ENCODE data around the gene SELENBP1.
"Not testable (repeated sequence)": the region's sequence is repeated elsewhere in the genome, so short reads cannot be mapped to it uniquely, and the experiment has no call there.

SELENBP1 gene

GRCh38 chr1:151372058-151372934 is at the start of gene SELENBP1:
SELENBP1 (minus strand) TSS chr1:151372705; CDS start chr1:151372641, 64 bp downstream.
- DNase-seq: peak; percentile 63 to 79

- DNase-seq: no peak
These were observed 47.3 kb upstream of the SELENBP1 start for GRCh38 chr1:151419819-151420218.

GRCh38 chr1:151418081-151418480 is 45.6 kb upstream of the SELENBP1 start:
- no peak for DNase-seq

- DNase-seq: no peak
These were observed 43.7 kb upstream of the SELENBP1 start for GRCh38 chr1:151416231-151416630.

GRCh38 chr1:151411884-151412283 is 39.4 kb upstream of the SELENBP1 start:
- no peak for DNase-seq

GRCh38 chr1:151408891-151409290 is 36.4 kb upstream of the SELENBP1 start:
- no peak for DNase-seq

GRCh38 chr1:151407304-151407703 is 34.8 kb upstream of the SELENBP1 start:
- no peak for DNase-seq

- DNase-seq: no peak
These were observed 33.7 kb upstream of the SELENBP1 start for GRCh38 chr1:151406176-151406575.

GRCh38 chr1:151405187-151405951 is 32.9 kb upstream of the SELENBP1 start:
- DNase-seq: no peak

- DNase-seq: no peak
These were observed 31.1 kb upstream of the SELENBP1 start for GRCh38 chr1:151403612-151404011.

GRCh38 chr1:151402764-151403163 is 30.3 kb upstream of the SELENBP1 start:
- no peak for DNase-seq

GRCh38 chr1:151401860-151402259 is 29.4 kb upstream of the SELENBP1 start:
- DNase-seq: no peak

- no peak for DNase-seq
These were observed 28.8 kb upstream of the SELENBP1 start for GRCh38 chr1:151401125-151401788.

GRCh38 chr1:151399324-151400171 is 27.0 kb upstream of the SELENBP1 start, which contains the start of gene PSMB4:
PSMB4 (plus strand) TSS chr1:151399573; CDS start chr1:151399588, 15 bp downstream.
- peak; percentile 91 to 95 for DNase-seq

GRCh38 chr1:151396265-151396664 is 23.8 kb upstream of the SELENBP1 start:
- DNase-seq: not testable (repeated sequence)

GRCh38 chr1:151393583-151393982 is 21.1 kb upstream of the SELENBP1 start:
- no peak for DNase-seq

GRCh38 chr1:151391079-151391563 is 18.6 kb upstream of the SELENBP1 start:
- no peak for DNase-seq

- not testable (repeated sequence) for DNase-seq
These were observed 17.9 kb upstream of the SELENBP1 start for GRCh38 chr1:151390221-151391078.

GRCh38 chr1:151386002-151386401 is 13.5 kb upstream of the SELENBP1 start:
- DNase-seq: no peak

- DNase-seq: no peak
These were observed 12.1 kb upstream of the SELENBP1 start for GRCh38 chr1:151384584-151384983.

Data from NCI-H187 (cell line).